ENCODE measurements around the gene TMPRSS12. TPM values are rescaled to one million over a fixed set of nuclear protein-coding genes. Genes with fewer than 3 reads are reported as not detected.
"Not testable (repeated sequence)": the region's sequence is repeated elsewhere in the genome, so short reads cannot be mapped to it uniquely, and the experiment has no call there.

The TMPRSS12 gene
- total and polyA plus RNA-seq, 11 donors: not detected

- intact Hi-C loops (cut with DNase I): no loop called here
- TF ChIP-seq CTCF (IDR thresholded peaks at IDR 0.05) (no peak), POLR2A (IDR thresholded peaks at IDR 0.05) (no peak)
- H3K27me3 ChIP-seq: no peaks in the 10 kb centered on the region
Measured at GRCh38 chr12:50862316-50862715, 19.6 kb downstream of the TMPRSS12 start.

GRCh38 chr12:50865266-50865665, 22.5 kb downstream of the TMPRSS12 start:
- ATAC-seq (no peak), DNase-seq (no peak)
- intact Hi-C loops (cut with DNase I): no loop called here
- Histone ChIP-seq H3K4me1 (no peaks in the 10 kb centered on the region), H3K9me3 (peaks cover 0 to 17% (median 0%) of the 10 kb centered on the region in 12 donors), H3K27me3 (no peaks in the 10 kb centered on the region), H3K4me3 (no peak overlapping the region), H3K27ac (no peak overlapping the region), H3K36me3 (no peaks in the 10 kb centered on the region)
- no peak for TF ChIP-seq POLR2A (IDR thresholded peaks at IDR 0.05)
- no peak for TF ChIP-seq CTCF (IDR thresholded peaks at IDR 0.05)
- 79 to 82% (median 80%) methylated on average over 3 of the region's 3 CpGs for WGBS, 4 donors

More at GRCh38 chr12:50862316-50862715, 19.6 kb downstream of the TMPRSS12 start:
- WGBS, 4 donors: 85 to 91% (median 88%) methylated on average over 6 of the region's 6 CpGs
- no peak for DNase-seq
- H3K4me3 ChIP-seq: no peak overlapping the region
- H3K36me3 ChIP-seq: no peaks in the 10 kb centered on the region
- H3K9me3 ChIP-seq: peaks cover 0 to 12% (median 0%) of the 10 kb centered on the region in 12 donors
- H3K4me1 ChIP-seq: no peaks in the 10 kb centered on the region
- H3K27ac ChIP-seq: no peak overlapping the region
- no peak for ATAC-seq

- intact Hi-C loops (cut with DNase I): not testable (repeated sequence)
- WGBS, 4 donors: 21 to 49% (median 45%) methylated on average over 2 of the region's 2 CpGs
Measured at GRCh38 chr12:50868881-50869280, 26.2 kb downstream of the TMPRSS12 start.

GRCh38 chr12:50882563-50882962, 39.8 kb downstream of the TMPRSS12 start:
- H3K27me3 ChIP-seq: no peaks in the 10 kb centered on the region
- WGBS, 4 donors: 93 to 95% (median 94%) methylated on average over 3 of the region's 3 CpGs
- peaks cover 0 to 20% (median 10%) of the 10 kb centered on the region in 12 donors for H3K9me3 ChIP-seq
- intact Hi-C loops (cut with DNase I): no loop called here
- DNase-seq (no peak), ATAC-seq (no peak)
- no peak overlapping the region for H3K4me3 ChIP-seq
- H3K27ac ChIP-seq: no peak overlapping the region
- H3K4me1 ChIP-seq: no peaks in the 10 kb centered on the region
- no peaks in the 10 kb centered on the region for H3K36me3 ChIP-seq
- TF ChIP-seq CTCF (IDR thresholded peaks at IDR 0.05) (no peak), POLR2A (IDR thresholded peaks at IDR 0.05) (no peak)

More at GRCh38 chr12:50868881-50869280, 26.2 kb downstream of the TMPRSS12 start:
- not testable (repeated sequence) for H3K27ac ChIP-seq, ATAC-seq, H3K4me3 ChIP-seq, H3K4me1 ChIP-seq, H3K36me3 ChIP-seq, H3K27me3 ChIP-seq, DNase-seq
- peaks cover 0 to 26% (median 0%) of the 10 kb centered on the region in 12 donors for H3K9me3 ChIP-seq

GRCh38 chr12:50887191-50887590, 44.5 kb downstream of the TMPRSS12 start:
- peaks cover 0 to 17% (median 8%) of the 10 kb centered on the region in 12 donors for H3K9me3 ChIP-seq
- intact Hi-C loops (cut with DNase I): no loop called here
- no peak overlapping the region for H3K27ac ChIP-seq
- H3K27me3 ChIP-seq: no peaks in the 10 kb centered on the region
- ATAC-seq: no peak
- no peak for DNase-seq
- no peak overlapping the region for H3K4me3 ChIP-seq
- H3K36me3 ChIP-seq: no peaks in the 10 kb centered on the region
- H3K4me1 ChIP-seq: no peaks in the 10 kb centered on the region
- 84 to 90% (median 84%) methylated on average over 3 of the region's 3 CpGs for WGBS, 4 donors
- TF ChIP-seq CTCF (IDR thresholded peaks at IDR 0.05) (no peak), POLR2A (IDR thresholded peaks at IDR 0.05) (no peak)
